ENCODE results near the gene AKAP7. TPM values are rescaled to one million over a fixed set of nuclear protein-coding genes. Genes with fewer than 3 reads are reported as not detected.
A peak's percentile ranks its signal among the peaks of the same experiment; 100 is the strongest.

AKAP7 gene
- total RNA-seq, 1 experiment from 2014 or later: 3.1 TPM

GRCh38 chr6:131116321-131116720, 18.9 kb upstream of the AKAP7 start (continued):
- TF ChIP-seq ZNF274 (IDR thresholded peaks at IDR 0.05; ENCODE audit: low read depth, low read length) (no peak), FOSL1 (IDR thresholded peaks at IDR 0.05; ENCODE audit: low read depth) (no peak), SIN3A (IDR thresholded peaks at IDR 0.05; ENCODE audit: low read depth) (no peak)

- H3K9me2 ChIP-seq (ENCODE audit: insufficient read depth): no peaks in the 10 kb centered on the region
- POLR2A ChIA-PET: interaction anchor here (2.2 kb wide), 1 partner anchor 232 kb away, joined by 8 read pairs; no protein-coding TSS in a partner anchor
- no peak overlapping the region for H3K9ac ChIP-seq (ENCODE audit: low read length)
- H2AFZ ChIP-seq (ENCODE audit: low read depth, low read length, poor library complexity, severe bottlenecking): no peak overlapping the region
- ATAC-seq (peak; percentile 70; the same call in 1 of the 2 replicates), DNase-seq (ENCODE audit: low read depth, low spot score) (peak; percentile 41)
- H3K27me3 ChIP-seq (ENCODE audit: insufficient read depth, low read length): no peaks in the 10 kb centered on the region
- H3K9me3 ChIP-seq (ENCODE audit: control insufficient read depth in 1 of 2, insufficient read depth in 1 of 2, low read depth in 1 of 2, low read length in 2 of 2): no peaks in the 10 kb centered on the region; a peak in 1 of 4 replicates
- no peaks in the 10 kb centered on the region for H3K4me1 ChIP-seq (ENCODE audit: control insufficient read depth in 1 of 2, insufficient read depth in 2 of 2, low read length in 2 of 2)
- no peaks in the 10 kb centered on the region for H3K79me2 ChIP-seq (ENCODE audit: insufficient read depth, low read length)
- no peaks in the 10 kb centered on the region for H4K20me1 ChIP-seq (ENCODE audit: insufficient read depth)
- RAD21 ChIA-PET (ENCODE audit: low non-redundant PET in 1 of 2, low total read pairs in 2 of 2, uncharacterized antibody in 2 of 2, unreplicated experiment in 2 of 2): interaction anchor here (0.8 to 2.4 kb wide), 5 partner anchors 231 to 417 kb away, joined by 3 to 12 read pairs (median 3); no protein-coding TSS in a partner anchor
- no peak overlapping the region for H3K4me3 ChIP-seq (replicated peaks in 1 of 2; ENCODE audit: low read depth in 1 of 2, low read length in 2 of 2)
- BruUV-seq (replicated peaks): no TSS peak
- no peak overlapping the region for H3K27ac ChIP-seq (ENCODE audit: low read depth, low read length)
- H3K36me3 ChIP-seq (ENCODE audit: control insufficient read depth in 1 of 2, insufficient read depth in 2 of 2, low read length in 2 of 2): no peaks in the 10 kb centered on the region
- no peak overlapping the region for H3K4me2 ChIP-seq (ENCODE audit: low read length)
- CTCF ChIA-PET: interaction anchor here (0.6 to 6.5 kb wide), 11 partner anchors 14 to 1158 kb away, joined by 3 to 123 read pairs (median 4); partner anchors contain the start of gene MED23
- intact Hi-C loops (cut with micrococcal nuclease): loop anchor here (1.0 to 2.0 kb wide), 2 partner anchors 232 to 418 kb away; no protein-coding TSS in a partner anchor
- TF ChIP-seq POLR2AphosphoS5 (IDR thresholded peaks at IDR 0.05; ENCODE audit: low read depth, low read length): no peak
- TF ChIP-seq CBX3 (IDR thresholded peaks at IDR 0.05; ENCODE audit: low read depth): no peak
- no peak for TF ChIP-seq SP1 (IDR thresholded peaks at IDR 0.05; ENCODE audit: low read depth)
- no peak for TF ChIP-seq ZBTB33 (IDR thresholded peaks at IDR 0.05; ENCODE audit: extremely low read depth, insufficient replicate concordance, low read length)
- TF ChIP-seq EZH2 (IDR thresholded peaks at IDR 0.05): no peak
- TF ChIP-seq TCF7L2 (IDR thresholded peaks at IDR 0.05; ENCODE audit: borderline replicate concordance, extremely low read depth, insufficient read depth, insufficient read length): no peak
- no peak for TF ChIP-seq ZFX (IDR thresholded peaks at IDR 0.05)
- peak; percentile 41 to 78 (median 67); a peak in 5 of 6 replicates for TF ChIP-seq CTCF (IDR thresholded peaks at IDR 0.05 in 2 of 3, conservative IDR thresholded peaks at IDR 0.05 in 1 of 3; ENCODE audit: borderline replicate concordance in 1 of 3, insufficient read depth in 1 of 3, low read depth in 2 of 3, low read length in 2 of 3)
- TF ChIP-seq SRF (IDR thresholded peaks at IDR 0.05; ENCODE audit: low read depth): no peak
- TF ChIP-seq SIN3A (IDR thresholded peaks at IDR 0.05; ENCODE audit: low read depth): no peak
- TF ChIP-seq EZH2phosphoT487 (IDR thresholded peaks at IDR 0.05; ENCODE audit: borderline replicate concordance): no peak
- peak; percentile 87 for TF ChIP-seq RAD21 (IDR thresholded peaks at IDR 0.05; ENCODE audit: low read depth)
- TF ChIP-seq POLR2A (IDR thresholded peaks at IDR 0.05; ENCODE audit: borderline replicate concordance, extremely low read depth, insufficient read depth, insufficient read length): no peak
- no peak for TF ChIP-seq MAX (IDR thresholded peaks at IDR 0.05)
- TF ChIP-seq EGR1 (IDR thresholded peaks at IDR 0.05; ENCODE audit: low read depth): no peak
- no peak for TF ChIP-seq YY1 (IDR thresholded peaks at IDR 0.05; ENCODE audit: extremely low read depth, insufficient replicate concordance, low read depth, low read length)
- no peak for TF ChIP-seq FOSL1 (IDR thresholded peaks at IDR 0.05; ENCODE audit: low read depth)
Measured at GRCh38 chr6:131116755-131117360, 18.4 kb upstream of the AKAP7 start.
